Esophagus (tissue), 2 donors: ENCODE results near the gene DDX10. TPM values are rescaled to one million over a fixed set of nuclear protein-coding genes. Genes with fewer than 3 reads are reported as not detected.
"Not testable (repeated sequence)": the region's sequence is repeated elsewhere in the genome, so short reads cannot be mapped to it uniquely, and the experiment has no call there.

Experiments used
- H3K27ac ChIP-seq, 2 donors: one replicate each; pipeline ENCODE4 v1.5.1; 2013; ENCODE audit warnings: low read depth in 2 of 2, mild to moderate bottlenecking in 2 of 2, inconsistent platforms in 1 of 2, low read length in 1 of 2, moderate library complexity in 1 of 2
- H3K27me3 ChIP-seq, 2 donors: one replicate each; pipeline ENCODE4 v1.6.1; 2013; ENCODE audit warnings: low read length in 2 of 2, control low read depth in 1 of 2, mild to moderate bottlenecking in 1 of 2; ENCODE audit not compliant: insufficient read depth in 2 of 2, control insufficient read depth in 1 of 2
- H3K36me3 ChIP-seq, 2 donors: one replicate each; pipeline ENCODE4 v1.6.1; 2013; ENCODE audit warnings: low read length in 1 of 2; ENCODE audit not compliant: control insufficient read depth in 2 of 2, insufficient read depth in 2 of 2
- H3K4me1 ChIP-seq, 2 donors: one replicate each; pipeline ENCODE4 v1.6.1; 2013; ENCODE audit warnings: low read length in 1 of 2; ENCODE audit not compliant: control insufficient read depth in 2 of 2, insufficient read depth in 2 of 2
- H3K4me3 ChIP-seq, 2 donors: one replicate each; pipeline ENCODE4 v1.5.1; 2013; ENCODE audit warnings: low read length in 2 of 2, mild to moderate bottlenecking in 2 of 2, low read depth in 1 of 2, moderate library complexity in 1 of 2
- H3K9me3 ChIP-seq, 2 donors: one replicate each; pipeline ENCODE4 v1.6.1; 2013; ENCODE audit warnings: mild to moderate bottlenecking in 2 of 2, low read depth in 1 of 2, low read length in 1 of 2, moderate library complexity in 1 of 2; ENCODE audit not compliant: control insufficient read depth in 2 of 2, insufficient read depth in 1 of 2
- WGBS, 2 donors: extraction: QIAGEN DNeasy Blood & Tissue Kit; methylation state at CpG; one replicate each; pipeline ENCODE4 v1.1.7; 2013; 5-methylcytosine and 5-hydroxymethylcytosine counted together
- polyA plus RNA-seq, 2 donors: library from polyadenylated mRNA; stranded (reverse); fragments of 200-250 nt; gene quantifications; one replicate each; pipeline ENCODE4 v1.2.3, GENCODE V29; 2013
- donor health status: healthy with polysubstance abuse.
- donor health status: Bipolar disorder and iron deficiency.

DDX10 gene
- polyA plus RNA-seq, 2 donors: 11.8 to 12.9 TPM

- Histone ChIP-seq H3K27me3 (no peaks in the 10 kb centered on the region), H3K4me3 (no peak overlapping the region), H3K9me3 (no peaks in the 10 kb centered on the region), H3K27ac (no peak overlapping the region), H3K4me1 (peaks cover 0 to 2% of the 10 kb centered on the region in 2 donors), H3K36me3 (peaks cover 0 to 2% of the 10 kb centered on the region in 2 donors)
- 85 to 87% methylated on average over 7 of the region's 7 CpGs for whole genome bisulfite sequencing, 2 donors
Observed at GRCh38 chr11:108729227-108729871, 64.5 kb downstream of the DDX10 start.

GRCh38 chr11:108732395-108732794 lies 67.5 kb downstream of the DDX10 start:
- H3K4me3 ChIP-seq: no peak overlapping the region
- WGBS, 2 donors: 84 to 91% methylated on average over 8 of the region's 8 CpGs
- no peaks in the 10 kb centered on the region for H3K36me3 ChIP-seq
- H3K27ac ChIP-seq: no peak overlapping the region
- no peaks in the 10 kb centered on the region for H3K27me3 ChIP-seq
- H3K9me3 ChIP-seq: no peaks in the 10 kb centered on the region
- peaks cover 2% of the 10 kb centered on the region in 2 donors for H3K4me1 ChIP-seq

GRCh38 chr11:108733479-108734116 lies 68.7 kb downstream of the DDX10 start:
- H3K4me3 ChIP-seq: no peak overlapping the region
- 55 to 64% methylated on average over 6 of the region's 6 CpGs for WGBS, 2 donors
- H3K27ac ChIP-seq: no peak overlapping the region
- H3K27me3 ChIP-seq: no peaks in the 10 kb centered on the region
- H3K36me3 ChIP-seq: no peaks in the 10 kb centered on the region
- peaks cover 2% of the 10 kb centered on the region in 2 donors for H3K4me1 ChIP-seq
- no peaks in the 10 kb centered on the region for H3K9me3 ChIP-seq

GRCh38 chr11:108734283-108734682 lies 69.4 kb downstream of the DDX10 start:
- Histone ChIP-seq H3K27ac (no peak overlapping the region), H3K9me3 (no peaks in the 10 kb centered on the region), H3K27me3 (no peaks in the 10 kb centered on the region), H3K4me1 (peaks cover 2% of the 10 kb centered on the region in 2 donors), H3K4me3 (no peak overlapping the region), H3K36me3 (no peaks in the 10 kb centered on the region)
- WGBS, 2 donors: 39 to 44% methylated on average over 1 of the region's 1 CpG

- Histone ChIP-seq H3K27ac (no peak overlapping the region), H3K27me3 (no peaks in the 10 kb centered on the region), H3K36me3 (no peaks in the 10 kb centered on the region), H3K9me3 (no peaks in the 10 kb centered on the region), H3K4me1 (peaks cover 2% of the 10 kb centered on the region in 2 donors), H3K4me3 (no peak overlapping the region)
- WGBS, 2 donors: 60 to 69% methylated on average over 3 of the region's 3 CpGs
Observed at GRCh38 chr11:108734956-108735559, 70.2 kb downstream of the DDX10 start.

GRCh38 chr11:108740132-108740531 lies 75.3 kb downstream of the DDX10 start:
- not testable (repeated sequence) for H3K27me3 ChIP-seq, H3K36me3 ChIP-seq, H3K4me3 ChIP-seq, H3K4me1 ChIP-seq, H3K27ac ChIP-seq, H3K9me3 ChIP-seq
- WGBS, 2 donors: 97 to 100% methylated on average over 2 of the region's 2 CpGs

GRCh38 chr11:108743851-108744250 lies 79.0 kb downstream of the DDX10 start:
- Histone ChIP-seq H3K9me3 (no peaks in the 10 kb centered on the region), H3K36me3 (no peaks in the 10 kb centered on the region), H3K4me1 (peaks cover 0 to 2% of the 10 kb centered on the region in 2 donors), H3K4me3 (no peak overlapping the region), H3K27me3 (no peaks in the 10 kb centered on the region), H3K27ac (no peak overlapping the region)
- WGBS, 2 donors: 49 to 63% methylated on average over 3 of the region's 3 CpGs

GRCh38 chr11:108748968-108749367 lies 84.1 kb downstream of the DDX10 start:
- WGBS, 2 donors: 96 to 98% methylated on average over 6 of the region's 6 CpGs
- no peaks in the 10 kb centered on the region for H3K9me3 ChIP-seq
- H3K27me3 ChIP-seq: no peaks in the 10 kb centered on the region
- H3K36me3 ChIP-seq: no peaks in the 10 kb centered on the region
- no peak overlapping the region for H3K4me3 ChIP-seq
- H3K27ac ChIP-seq: no peak overlapping the region
- H3K4me1 ChIP-seq: no peaks in the 10 kb centered on the region

- no peaks in the 10 kb centered on the region for H3K27me3 ChIP-seq
- no peaks in the 10 kb centered on the region for H3K4me1 ChIP-seq
- no peak overlapping the region for H3K27ac ChIP-seq
- WGBS, 2 donors: 87 to 95% methylated on average over 4 of the region's 4 CpGs
- H3K4me3 ChIP-seq: no peak overlapping the region
- no peaks in the 10 kb centered on the region for H3K36me3 ChIP-seq
- no peaks in the 10 kb centered on the region for H3K9me3 ChIP-seq
Observed at GRCh38 chr11:108751444-108751843, 86.6 kb downstream of the DDX10 start.
